Activated CD4-positive, CD25-positive, alpha-beta regulatory T cell treated with anti-CD3 and anti-CD28 coated beads, Interleukin-2, amount 50 U/mL, for 24 hours (primary cell): ENCODE data around the gene KLHL2.

Source experiments
- ATAC-seq, 2 donors: fragments of 150-1000 bp; cut with Tn5 transposase; one replicate each; pipeline ENCODE4 v1.10.0; 2021; ENCODE audit warnings: mild to moderate bottlenecking in 1 of 2, moderate library complexity in 1 of 2

KLHL2 gene

DNA sequence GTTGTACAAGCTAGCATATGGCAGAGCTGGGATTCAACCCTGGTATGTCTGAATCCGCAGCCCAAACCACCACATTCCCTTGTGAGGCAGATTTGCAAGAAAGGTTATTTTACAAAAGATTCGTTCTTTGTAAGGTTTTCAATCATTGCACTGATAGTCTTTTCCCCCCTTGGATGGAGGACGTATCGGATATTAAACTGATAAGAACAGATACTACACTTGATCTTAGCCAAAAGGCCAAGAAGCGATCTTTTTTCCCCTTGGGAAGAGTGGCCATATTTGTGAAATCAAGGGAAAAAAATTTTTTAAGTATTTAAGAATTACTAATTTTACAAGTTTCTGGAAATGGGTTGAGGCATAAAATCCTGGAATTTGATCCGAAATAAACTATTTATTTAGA, 85.7 kb downstream of the KLHL2 start:
- no peak for ATAC-seq

GRCh38 chr4:165293927-165294649, 86.7 kb downstream of the KLHL2 start:
- ATAC-seq: no peak

DNA sequence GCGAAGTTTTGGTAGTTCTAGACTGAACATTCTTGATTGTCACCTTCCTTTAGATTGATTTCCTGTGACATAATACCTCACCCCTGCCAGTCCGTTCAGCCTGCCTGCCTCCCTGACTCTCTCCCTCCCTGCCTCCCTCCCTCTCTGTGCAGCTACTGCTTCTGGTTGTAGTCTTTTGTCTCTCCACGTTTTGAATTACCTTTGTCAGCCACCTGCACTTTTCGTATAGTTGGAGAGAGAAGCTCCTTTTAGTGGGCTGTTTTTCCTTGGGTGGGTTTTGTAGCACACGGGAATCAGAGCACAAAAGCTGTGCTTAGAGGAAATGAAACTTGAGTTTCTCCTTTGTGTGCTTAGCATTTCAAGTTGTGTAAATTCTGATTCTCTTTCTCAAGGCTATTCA, 87.5 kb downstream of the KLHL2 start:
- peak in 1 of 2 donors; percentile 53 for ATAC-seq

DNA sequence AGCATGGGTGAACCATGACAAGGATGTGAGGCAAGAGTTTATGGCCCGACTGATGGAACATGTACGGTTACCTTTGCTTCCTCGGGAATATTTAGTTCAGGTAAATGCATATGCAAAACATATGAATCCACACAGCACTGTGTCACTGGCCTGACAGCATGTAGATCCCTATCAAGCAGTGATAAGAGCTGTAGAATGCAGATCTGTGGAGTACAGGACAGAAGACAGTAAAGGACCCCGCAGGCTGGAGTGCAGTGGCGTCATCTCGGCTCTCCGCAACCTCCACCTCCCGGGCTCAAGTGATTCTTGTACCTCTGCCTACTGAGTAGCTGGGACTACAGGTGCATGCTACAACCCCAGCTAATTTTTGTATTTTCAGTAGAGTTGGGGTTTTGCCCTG, 90.3 kb downstream of the KLHL2 start:
- ATAC-seq: no peak

- ATAC-seq: no peak
These were observed 92.2 kb downstream of the KLHL2 start for GRCh38 chr4:165299399-165300060.

- peak; percentile 44 to 66 for ATAC-seq
These were observed 94.5 kb downstream of the KLHL2 start for GRCh38 chr4:165301833-165302232.

DNA sequence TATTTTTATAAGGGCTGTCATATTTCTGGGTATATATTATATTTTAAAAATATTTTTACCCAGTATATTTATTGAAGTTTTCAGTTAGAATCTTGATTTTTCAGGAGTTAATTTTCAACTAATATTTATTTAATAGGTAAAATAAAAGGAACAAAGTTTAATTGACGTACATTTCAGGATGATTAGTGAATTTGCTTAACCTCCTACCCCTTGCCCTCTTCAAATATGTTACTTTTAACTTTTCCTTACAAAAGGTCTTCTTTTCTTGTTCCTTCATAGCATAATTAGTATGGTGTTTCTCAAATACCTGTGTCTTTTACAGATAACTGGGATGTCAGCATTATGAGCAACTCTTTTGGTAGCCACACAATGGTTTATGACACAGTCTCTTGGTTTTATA, 95.3 kb downstream of the KLHL2 start:
- ATAC-seq: no peak

GRCh38 chr4:165308166-165308565, 100.8 kb downstream of the KLHL2 start:
- no peak for ATAC-seq

GRCh38 chr4:165308606-165309005, 101.2 kb downstream of the KLHL2 start:
- no peak for ATAC-seq

- ATAC-seq: no peak
These were observed 102.1 kb downstream of the KLHL2 start for GRCh38 chr4:165309456-165309855.

DNA sequence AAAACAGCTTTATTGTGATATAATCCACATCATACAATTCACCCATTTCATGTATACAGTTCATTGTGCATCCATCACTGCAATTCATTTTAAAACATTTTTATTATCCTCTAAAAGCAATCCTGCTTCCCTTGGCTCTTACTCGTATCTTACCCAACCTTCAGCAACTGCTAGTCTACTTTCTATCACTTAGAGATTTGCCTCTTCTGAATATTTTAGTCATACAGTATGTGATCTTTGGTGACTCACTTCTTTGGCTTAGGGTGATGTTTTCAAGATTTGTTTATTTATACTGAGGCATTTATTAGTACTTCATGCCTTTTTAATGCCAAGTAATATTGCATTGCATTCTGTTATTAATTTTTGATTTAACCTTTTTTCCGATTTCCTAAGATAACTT, 105.1 kb downstream of the KLHL2 start:
- ATAC-seq: peak; percentile 32 to 45

- no peak for ATAC-seq
These were observed 111.7 kb downstream of the KLHL2 start for GRCh38 chr4:165319030-165319429.

DNA sequence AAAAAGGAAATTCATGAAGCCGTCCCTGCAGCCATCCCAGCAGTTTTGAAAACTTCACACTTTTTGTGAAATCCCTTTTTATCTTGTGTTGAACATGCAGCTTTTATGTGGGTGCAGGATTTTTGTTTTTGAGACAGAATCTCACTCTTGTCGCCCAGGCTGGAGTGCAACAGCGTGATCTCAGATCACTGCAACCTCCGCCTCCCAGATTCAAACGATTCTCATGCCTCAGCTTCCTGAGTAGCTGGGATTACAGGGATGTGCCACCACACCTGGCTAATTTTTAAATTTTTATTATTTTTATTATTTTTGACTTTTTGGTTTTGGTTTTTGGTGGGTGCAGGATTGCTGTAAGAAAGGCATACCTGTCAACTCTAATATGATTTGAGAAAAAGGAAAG, 112.1 kb downstream of the KLHL2 start:
- no peak for ATAC-seq

- ATAC-seq: no peak
These were observed 117.0 kb downstream of the KLHL2 start for GRCh38 chr4:165324236-165324917.

- no peak for ATAC-seq
These were observed 117.5 kb downstream of the KLHL2 start for GRCh38 chr4:165324918-165325304.

DNA sequence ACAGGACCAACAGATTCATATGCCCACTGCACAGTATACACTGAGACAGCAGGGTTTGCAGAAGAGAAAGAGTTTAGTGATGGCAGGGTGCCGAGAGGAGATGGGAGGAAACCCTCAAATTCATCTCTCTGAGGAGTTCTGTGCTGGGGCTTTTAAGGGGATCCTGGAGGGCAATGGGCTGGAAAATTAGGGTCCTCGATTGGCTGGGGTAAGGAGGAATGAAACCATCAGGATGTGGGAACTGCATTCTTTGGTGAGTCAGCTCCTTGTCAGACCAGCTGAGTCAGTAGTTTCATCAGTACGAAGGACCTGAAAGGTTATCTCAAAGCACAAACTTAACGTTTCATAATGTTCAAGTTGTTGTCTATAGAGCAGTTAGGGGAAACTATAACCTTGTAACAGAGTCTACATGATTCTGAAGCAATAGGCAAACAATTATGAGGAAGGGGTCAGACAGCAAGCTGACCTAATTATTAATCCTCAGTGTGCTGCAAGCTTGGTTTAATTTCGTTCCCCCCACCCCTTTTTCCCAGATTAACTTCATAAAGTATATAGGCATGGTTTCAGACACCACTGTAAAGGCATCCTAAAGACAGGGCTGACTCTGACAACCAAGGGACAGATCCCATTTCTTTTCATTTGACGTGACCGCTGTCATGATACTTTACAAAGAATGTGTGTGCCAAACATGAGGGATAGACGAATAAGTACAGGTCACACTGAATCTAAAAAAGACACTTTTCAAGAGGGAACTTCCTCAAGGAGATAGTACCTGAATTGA, 118.6 kb downstream of the KLHL2 start:
- no peak for ATAC-seq

DNA sequence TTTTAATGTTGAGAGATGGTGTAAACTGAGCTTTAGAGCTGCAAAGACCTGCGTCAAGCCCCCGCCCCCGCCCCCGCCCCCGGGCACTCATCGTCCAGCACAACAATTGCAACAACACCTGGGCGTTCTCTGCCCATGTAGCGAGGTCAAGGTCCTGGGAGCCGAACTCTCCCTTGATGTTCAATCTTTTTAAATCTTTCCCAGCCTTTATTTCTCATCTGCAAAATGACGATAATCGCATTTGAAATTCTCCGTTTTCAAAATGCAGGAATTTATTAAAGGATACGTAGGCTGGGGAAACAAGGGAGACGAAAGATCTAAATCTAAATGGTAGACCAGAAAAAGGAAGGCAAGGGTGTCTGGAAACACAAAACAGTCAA, 119.5 kb downstream of the KLHL2 start:
- no peak for ATAC-seq

- ATAC-seq: peak; percentile 98 to 99
These were observed 120.1 kb downstream of the KLHL2 start, which contains the start of gene MSMO1 for GRCh38 chr4:165327211-165328100. MSMO1 (plus strand) TSS chr4:165327669; CDS start chr4:165333371, 5,702 bp downstream.

GRCh38 chr4:165328101-165328425, 120.7 kb downstream of the KLHL2 start:
- ATAC-seq: no peak

DNA sequence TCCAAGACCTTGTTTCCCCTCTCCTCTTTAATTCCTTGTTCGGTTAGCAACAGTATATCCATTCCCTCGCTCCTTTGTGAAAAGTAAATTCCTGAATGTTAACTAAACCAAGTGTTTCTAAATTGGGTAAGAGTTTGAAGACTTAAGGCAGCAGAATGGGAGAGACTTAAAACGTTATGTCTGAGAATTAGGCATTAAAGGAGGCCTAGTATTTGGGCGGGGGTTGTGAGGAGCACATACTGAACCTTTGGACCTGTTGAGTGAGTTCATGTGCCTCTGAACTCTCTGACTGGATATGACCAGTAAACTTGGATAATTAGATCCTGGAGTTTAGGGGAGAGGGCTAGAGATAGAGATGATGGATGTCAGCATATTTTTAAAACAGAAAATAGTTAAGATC, 121.3 kb downstream of the KLHL2 start:
- ATAC-seq: no peak

DNA sequence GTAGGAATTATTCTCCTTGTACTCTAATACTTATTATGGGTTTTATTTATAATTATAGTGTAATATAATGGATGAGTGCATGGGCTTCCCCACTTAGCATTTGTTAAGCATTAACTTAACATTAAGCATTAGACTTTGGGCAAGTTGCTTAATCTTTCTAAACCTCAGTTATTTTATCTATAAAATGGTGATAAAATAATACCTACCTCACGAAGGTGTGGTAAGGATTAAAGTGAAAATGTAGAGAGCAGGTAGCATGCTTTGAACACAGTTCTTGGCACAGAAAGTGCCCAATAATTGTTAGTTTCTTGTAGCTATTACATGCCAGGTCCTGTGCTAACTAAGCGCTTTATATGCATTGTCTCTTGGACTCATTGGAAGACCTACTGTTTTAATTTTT, 122.7 kb downstream of the KLHL2 start:
- no peak for ATAC-seq

GRCh38 chr4:165330666-165331065, 123.3 kb downstream of the KLHL2 start:
- no peak for ATAC-seq
